Right ventricle myocardium inferior (tissue), 1 donor: ENCODE measurements around the gene VPS39. TPM values are rescaled to one million over a fixed set of nuclear protein-coding genes. Genes with fewer than 3 reads are reported as not detected.

Experiments used
- ATAC-seq: fragments of 200-7000 bp; cut with Tn5 transposase; one replicate; pipeline ENCODE4 v1.9.1; 2020; ENCODE audit warnings: mild to moderate bottlenecking, moderate library complexity
- DNase-seq: peaks from one replicate; pipeline ENCODE4 v3.0.0; 2021; ENCODE audit errors: missing footprints
- intact Hi-C: fragments of 100-400 bp; cut with DNase I; formaldehyde crosslinking; loops from one replicate; pipeline ENCODE4 v1.11.0; 2022
- total RNA-seq: library from RNA; stranded (reverse); fragmentation: NEBNext Ultra II Directional; extraction: Animal tissue kit (Norgen Biotek cat#: 25700); gene quantifications from one replicate; pipeline ENCODE4 v1.2.1, GENCODE V29; 2021
- donor health status: DM: no; HTN: yes; CAD: no; lungs with severe emphysema.

The VPS39 gene
- total RNA-seq, 1 donor from 2014 or later, result 43.0 TPM

DNA sequence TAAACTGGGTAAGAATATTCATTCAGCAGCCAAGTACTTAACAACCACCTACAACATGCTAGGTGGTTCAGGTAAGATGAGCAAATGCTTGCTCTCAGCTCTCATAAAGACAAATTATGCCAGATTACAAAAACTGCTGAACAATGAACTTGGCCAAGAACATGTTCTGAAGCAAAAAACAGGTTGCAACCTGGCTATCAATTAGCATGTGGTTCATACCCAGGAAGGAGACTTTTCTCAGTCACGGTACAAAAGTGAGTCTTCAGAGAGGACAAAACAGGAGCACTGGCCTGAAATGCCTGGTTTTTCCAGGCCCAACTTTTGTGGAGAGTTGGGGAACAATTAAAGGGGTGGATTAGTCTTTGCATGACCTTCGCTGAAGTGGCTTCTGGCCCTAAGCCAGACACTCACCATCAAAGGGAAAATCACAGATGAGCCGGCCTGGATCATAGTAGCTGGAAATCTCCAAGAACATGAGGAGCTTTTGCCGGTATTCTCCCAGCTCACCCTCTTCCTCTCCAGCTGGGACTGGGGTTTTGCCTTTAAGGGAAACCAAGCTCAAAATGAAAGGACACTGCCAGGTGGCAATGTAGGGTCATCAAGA lies 44.1 kb downstream of the VPS39 start:
- no peak for DNase-seq
- intact Hi-C loops, result loop anchor here (10.0 kb wide), 1 partner anchor 261 kb away; no protein-coding TSS in a partner anchor
- ATAC-seq, result no peak

DNA sequence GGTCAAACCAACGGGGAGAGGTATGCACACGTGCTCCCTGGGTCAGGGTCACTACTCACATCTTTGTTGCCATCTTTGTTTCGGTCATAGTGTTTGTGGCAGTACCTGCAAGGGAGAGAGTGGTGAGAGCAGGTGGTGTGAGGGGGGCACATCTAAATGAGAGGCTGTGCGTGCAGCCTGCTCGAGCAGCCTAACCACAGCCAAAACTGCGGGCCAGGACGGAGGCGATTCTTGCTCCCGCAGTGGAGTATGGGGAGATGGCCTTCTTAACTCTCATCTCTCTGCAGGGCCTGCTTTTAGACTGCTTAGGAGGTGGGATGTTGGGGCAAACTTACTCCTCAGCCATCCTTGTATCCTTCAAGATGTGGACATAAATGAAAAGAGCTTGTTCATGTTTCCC lies 44.8 kb downstream of the VPS39 start:
- ATAC-seq (no peak), DNase-seq (no peak)
- intact Hi-C loops, result loop anchor here (10.0 kb wide), 1 partner anchor 262 kb away; no protein-coding TSS in a partner anchor

DNA sequence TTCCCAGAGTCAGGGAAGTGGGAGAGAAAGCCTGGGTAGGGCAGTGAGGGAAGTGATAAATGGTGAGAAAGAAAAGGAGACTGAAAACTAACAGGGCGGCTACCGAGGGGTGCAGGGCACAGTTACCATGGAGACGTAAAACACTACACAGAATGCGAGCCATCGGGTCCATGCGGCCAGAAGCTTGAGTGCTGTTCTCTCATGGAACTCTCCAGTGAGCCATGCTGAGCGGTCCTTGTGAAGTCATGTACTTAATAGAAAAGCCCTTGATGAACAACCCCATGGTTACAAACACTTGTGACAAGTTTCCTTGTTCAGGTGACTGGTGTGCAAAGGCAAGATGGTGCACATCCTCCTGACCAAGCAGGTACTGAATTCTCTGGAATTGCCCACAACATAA lies 48.0 kb downstream of the VPS39 start:
- DNase-seq (no peak), ATAC-seq (no peak)
- intact Hi-C loops, result loop anchor here (10.0 kb wide), 1 partner anchor 265 kb away; no protein-coding TSS in a partner anchor

DNA sequence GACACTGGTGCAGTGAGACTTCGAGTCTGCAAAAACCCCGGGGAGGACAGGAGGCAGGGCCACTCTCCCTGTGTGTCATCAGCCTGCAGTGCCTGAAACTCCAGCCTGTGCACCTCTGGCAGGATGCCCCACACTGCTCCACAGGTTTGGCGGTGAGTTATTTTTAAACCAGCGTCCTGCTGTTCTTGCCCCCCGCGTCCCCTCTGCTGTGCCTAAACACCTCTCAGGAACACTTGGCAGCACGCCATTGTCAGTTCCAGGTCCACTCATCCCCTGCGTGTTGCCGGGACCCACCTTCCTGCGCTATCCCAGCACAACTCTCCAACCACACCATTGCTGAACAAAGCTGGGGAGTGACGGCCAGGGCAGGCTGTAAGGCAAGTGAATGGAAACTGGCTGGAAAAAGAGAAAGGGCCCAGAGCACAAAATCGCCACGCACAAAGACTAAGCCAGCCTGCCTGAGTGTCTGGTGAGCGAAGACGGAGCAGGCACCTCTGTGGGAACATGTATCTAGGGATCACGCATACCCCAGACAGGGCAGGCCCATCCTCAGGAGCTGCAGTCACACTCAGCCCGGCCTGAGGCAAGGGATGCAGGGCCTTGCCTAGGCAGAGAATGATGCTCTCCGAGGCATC lies 48.6 kb downstream of the VPS39 start:
- intact Hi-C loops, result loop anchor here (10.0 kb wide), 1 partner anchor 265 kb away; no protein-coding TSS in a partner anchor
- peak; percentile 82 for DNase-seq
- ATAC-seq, result peak; percentile 83

DNA sequence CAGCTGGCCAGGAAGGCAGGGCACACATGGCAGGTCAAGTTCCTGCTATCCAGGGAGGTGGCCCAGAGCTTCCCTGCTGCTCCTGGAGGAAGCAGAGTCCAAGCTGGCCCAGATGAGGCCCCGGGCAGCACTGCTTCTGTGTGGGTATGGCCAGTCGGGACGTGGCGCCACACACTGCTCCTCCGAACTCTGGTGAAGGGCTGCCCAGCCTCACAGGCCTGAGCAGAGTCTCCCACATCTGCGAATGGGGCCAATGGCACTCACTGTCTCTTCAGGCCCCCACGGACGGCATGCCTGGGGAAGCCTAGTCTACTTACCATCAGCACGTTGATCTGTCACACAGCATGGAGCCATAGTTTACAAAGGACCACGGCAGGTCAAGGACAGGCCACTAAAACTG lies 49.2 kb downstream of the VPS39 start:
- DNase-seq, result no peak
- intact Hi-C loops, result no loop called here
- no peak for ATAC-seq

DNA sequence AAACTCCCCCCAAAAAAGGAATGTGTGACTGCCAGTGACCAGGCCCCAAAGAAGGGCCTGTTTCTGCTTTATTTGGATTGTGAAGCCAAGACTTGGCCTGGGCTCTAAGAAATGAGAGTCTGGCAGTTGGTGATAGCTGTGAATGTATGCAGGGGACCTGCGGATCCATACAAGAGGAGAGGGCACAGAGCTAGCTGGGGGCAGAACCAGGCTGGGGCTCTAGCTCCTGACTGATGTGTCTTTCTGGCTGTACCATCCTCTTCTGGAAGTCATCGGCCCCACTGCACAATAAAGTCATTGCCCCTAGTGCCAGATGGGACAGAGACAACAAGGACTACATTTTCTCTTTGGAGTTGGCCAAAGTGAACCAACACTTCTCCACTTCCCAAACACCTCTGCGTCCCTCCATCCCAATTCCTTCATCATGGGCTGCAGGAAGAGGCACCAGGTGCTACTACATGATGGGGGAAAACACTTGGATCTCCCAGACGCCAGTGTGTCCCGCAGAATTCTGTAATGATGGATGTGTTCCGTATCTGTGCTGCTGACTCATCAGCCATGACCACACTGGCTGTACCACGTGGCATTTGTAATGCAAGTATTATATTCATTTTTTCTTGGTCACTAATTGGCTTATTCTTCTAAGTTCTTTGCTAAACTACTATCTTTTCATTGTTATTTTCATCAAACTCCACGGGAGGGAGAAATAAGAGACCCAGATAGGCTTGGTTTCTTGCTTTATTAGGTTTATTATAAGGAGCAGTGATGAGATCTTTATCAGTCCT lies 49.9 kb downstream of the VPS39 start:
- DNase-seq (no peak), ATAC-seq (no peak)
- intact Hi-C loops, result no loop called here

DNA sequence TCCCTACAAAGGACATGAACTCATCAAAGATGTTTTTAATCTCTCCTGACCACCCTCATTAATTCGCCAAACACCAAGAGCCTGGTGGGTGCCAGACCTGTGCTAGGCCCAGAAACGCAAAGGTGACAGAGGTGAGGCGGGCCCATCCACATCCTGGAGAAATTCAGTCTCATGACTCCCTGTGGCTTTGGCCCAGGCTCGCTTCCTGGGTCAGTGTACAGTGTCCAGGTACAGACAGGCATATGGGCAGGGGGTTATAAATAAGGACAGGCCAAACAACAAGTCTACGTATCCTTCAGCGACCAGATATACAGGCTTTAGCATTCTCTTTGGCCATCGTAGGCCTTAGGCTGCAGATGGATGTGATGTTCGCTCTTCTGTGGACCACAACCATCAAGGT lies 50.7 kb downstream of the VPS39 start:
- ATAC-seq (no peak), DNase-seq (peak; percentile 25)
- intact Hi-C loops, result no loop called here

DNA sequence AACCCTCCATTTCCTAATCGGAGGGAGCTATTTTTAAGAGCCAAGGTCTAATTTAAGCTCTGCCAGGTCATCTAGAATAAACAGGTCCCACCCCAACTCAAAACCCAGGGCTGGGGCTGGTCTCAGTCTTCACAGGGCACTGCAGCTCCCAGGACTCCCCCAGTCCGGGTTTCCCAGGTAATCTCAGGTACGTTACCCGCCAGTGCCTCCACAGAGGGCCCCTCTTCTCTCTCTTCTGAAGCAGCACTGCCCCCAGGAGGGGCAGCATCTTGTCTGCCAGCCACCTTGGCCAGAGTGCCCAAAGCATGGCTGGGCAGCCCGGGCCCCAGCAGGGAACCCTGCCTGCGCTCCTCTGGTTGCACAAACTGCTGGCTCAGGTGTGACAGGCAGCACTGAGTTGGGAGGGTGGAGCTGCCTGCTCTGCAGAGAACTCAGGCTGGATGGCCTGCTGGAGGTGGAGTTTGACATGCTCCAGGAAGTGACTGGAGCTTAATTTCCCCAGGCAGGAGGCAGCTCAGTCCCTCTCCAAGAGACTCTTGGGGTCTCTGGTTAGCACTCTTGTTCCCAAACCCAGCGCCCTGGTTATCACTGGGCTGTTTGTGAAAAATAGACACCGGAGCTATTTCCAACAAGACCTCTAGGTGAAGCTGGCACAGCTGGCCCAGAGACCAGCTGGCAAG lies 51.7 kb downstream of the VPS39 start, which contains the start of gene PLA2G4F:
PLA2G4F (minus strand) TSS at position 394 of the 680 bp plus-strand sequence; CDS start at position 307, 87 bp downstream.
- ATAC-seq (peak; percentile 16), DNase-seq (peak; percentile 39)

DNA sequence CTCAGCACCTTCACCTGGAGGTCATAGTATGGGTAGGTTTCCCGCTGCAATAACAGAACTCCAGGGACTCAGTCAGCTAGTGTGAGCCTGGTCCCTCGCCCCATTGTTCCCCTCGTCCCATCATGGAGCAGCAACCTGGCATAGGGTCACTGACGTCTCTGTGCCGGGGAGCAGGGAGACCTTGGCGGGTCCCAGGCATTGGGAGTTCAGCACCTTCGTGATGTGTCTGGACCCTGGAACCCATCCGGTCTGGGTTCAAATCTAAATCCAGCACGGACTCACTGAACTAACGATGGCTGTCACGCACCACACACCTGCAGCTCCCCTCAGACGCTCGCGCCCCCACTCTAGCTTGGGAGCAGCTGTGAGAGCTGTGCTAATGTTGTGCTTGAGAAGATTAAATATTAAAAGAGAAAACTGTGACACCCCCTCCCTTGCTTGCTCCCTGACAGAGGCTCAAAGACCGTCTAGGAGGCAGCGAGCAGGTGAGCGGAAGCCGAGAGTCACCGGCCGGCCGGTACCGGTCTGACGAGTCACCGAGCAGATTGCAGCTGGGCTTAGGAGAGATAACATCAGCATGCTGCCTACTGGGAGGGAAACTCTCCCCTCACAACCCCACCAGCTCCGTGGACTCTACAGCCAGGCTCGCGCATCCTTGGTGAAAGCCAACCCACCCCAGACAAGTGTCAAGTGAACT lies 52.4 kb downstream of the VPS39 start:
- intact Hi-C loops, result no loop called here
- DNase-seq (peak; percentile 9), ATAC-seq (no peak)

More for the DNA sequence above, 51.7 kb downstream of the VPS39 start, which contains the start of gene PLA2G4F:
- intact Hi-C loops, result no loop called here

DNA sequence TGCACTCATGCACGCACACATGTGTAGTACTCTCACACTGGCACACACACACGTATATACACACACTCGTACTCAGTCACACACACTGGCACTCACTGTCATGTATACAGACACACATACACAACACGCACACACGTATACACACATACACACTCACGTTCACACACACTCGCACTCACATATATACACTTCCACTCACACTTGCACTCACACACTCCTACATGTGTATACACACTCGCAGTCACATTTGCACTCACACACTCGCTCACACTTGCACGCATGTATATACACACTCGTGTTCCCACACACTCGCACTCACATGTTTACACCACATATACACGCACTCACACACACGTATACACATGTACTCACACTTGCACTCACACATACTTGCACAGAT lies 53.1 kb downstream of the VPS39 start:
- ATAC-seq (no peak), DNase-seq (no peak)
- intact Hi-C loops, result no loop called here

DNA sequence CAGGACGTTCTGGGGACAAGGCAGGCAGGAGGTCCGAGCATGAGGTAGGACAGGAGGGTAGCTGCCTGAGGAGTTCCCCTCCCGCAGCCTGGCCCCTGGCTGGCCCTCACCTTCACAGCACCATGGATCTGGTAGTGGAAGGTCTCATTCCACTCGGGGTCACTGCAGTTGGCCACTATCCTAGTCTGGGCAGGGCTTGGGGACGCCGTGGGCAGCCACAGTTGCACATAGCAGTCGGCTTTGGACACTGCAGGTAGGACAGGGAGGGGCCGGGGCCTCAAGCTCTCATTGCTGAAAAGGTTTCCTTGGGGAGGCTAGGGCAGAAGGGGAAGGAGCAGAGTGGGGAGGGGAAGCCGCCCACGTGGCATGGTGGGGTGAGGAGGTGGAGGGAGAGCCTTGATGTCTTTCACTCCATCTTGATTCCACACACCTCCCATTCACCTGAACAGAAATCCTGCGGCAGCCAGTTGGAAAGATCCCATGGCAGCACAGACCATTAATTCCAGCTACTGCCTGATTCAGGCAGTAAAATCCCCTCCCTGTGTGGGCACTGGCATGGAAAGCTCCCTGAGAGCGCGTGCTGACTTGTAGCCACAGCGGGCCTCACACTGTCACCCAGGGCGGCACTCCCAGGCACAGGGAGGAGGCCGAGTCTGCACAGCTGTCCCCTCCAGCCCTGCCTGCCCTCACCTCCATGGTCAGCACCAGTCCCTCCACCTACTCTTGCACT lies 53.7 kb downstream of the VPS39 start:
- DNase-seq (peak; percentile 57), ATAC-seq (no peak)
- intact Hi-C loops, result no loop called here

DNA sequence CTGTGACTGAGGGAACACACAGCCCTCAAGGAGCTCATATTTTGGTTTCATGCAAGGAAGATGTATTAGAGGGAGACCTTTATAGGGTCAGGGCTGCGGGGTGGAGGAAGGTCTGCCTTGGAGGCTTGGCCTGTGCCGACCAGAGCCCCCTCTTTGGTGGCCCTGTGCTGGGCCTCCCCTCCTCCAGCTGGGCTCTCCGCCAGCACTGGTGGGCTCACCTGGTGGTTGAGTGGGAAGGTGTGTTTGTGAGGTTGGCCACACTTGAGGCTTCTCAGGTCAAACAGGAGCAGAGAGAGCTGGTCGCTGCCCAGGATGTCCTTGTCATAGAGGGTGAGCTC lies 54.3 kb downstream of the VPS39 start:
- ATAC-seq (no peak), DNase-seq (no peak)
- intact Hi-C loops, result no loop called here

DNA sequence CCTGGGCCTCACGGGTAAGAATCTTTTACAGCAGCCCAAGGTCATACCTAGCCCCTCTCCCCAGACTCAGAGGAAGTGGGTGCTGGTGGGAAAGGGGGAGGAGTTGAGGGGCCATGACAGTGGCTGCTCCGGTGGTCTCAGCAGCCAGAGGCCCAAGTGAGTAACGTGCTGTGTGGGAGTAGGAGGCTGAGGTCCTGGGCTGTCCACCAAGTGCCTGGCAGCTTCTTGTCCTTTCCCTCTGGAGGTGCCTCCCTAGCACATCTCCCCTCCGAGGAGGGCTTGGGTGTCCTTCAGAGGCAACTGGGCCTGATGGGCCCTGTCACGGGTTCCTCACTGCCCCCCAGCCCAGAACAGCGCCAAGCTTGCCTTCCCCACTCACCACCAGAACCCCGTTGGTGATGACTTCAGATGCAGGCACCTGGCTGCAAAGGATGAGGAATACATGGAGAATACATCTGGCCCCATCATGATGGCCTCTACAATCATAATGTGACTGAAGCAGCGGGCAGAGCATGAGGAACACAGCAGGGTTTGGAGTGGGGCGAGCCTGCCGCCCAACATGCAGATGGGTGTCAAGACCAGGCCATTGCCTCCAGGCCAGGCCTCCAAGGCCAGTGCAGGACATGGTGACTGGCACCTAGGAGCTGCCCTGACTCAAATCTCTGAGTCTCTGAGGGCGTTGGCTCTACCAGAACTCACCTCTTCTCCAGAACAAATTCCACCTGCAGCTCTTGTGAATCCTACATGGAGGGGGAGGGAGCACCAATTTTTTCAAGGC lies 55.0 kb downstream of the VPS39 start:
- intact Hi-C loops, result no loop called here
- ATAC-seq (no peak), DNase-seq (peak; percentile 41)

DNA sequence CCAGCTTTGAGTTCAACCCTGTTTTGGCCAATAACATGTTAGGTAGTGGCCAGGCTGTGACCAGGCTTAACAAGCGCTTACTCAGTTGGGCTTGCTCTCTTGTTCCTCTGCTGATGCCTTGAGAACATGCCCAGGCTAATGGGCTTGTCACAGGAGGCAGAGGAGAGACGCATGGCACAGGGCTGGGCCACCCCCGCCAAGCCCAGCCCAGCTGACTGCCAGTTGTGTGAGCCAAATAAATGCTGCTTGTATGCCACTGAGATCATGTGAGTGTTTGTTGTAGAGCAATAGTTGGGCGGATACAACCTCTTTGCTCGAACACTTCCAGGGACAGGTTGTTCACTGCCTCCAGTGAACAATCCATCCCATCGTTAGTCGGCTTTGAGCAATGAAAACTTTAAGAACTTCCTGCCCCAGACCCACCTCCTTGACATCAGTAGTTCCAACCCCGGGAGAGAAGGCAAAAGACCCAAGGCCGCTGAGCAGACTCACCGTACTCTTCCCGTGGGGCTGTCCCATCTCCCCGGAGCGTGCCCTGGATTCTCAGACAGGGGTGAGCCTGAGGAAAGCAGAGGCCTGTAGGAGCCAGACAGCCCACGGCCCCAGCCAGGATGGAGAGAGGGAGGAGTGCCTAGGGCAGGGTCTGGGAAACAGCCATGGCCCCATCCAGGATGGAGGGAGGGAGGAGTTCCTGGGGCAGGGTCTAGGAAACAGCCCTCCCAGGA lies 55.7 kb downstream of the VPS39 start:
- ATAC-seq (peak; percentile 80), DNase-seq (peak; percentile 56)
- intact Hi-C loops, result no loop called here

DNA sequence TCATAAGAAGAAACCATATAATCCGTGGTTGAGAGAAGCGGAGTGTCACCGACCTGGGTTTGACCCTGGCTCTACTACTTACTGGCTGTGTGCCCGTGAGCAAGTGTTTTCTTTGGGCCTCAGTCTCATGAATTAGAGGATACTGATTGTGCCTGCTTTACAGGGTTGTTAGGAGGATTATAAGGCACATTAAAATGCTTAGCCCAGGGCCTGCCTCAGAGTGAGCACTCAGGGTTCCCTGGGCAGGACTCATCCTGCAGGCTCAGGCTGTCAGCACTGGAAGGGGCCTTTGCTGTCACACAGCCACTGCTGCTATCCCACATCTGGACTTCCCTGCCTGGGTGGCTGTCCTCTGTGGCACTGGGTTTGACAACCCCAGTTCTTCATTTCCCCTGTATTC lies 56.4 kb downstream of the VPS39 start:
- ATAC-seq (no peak), DNase-seq (peak; percentile 15)
- intact Hi-C loops, result no loop called here

DNA sequence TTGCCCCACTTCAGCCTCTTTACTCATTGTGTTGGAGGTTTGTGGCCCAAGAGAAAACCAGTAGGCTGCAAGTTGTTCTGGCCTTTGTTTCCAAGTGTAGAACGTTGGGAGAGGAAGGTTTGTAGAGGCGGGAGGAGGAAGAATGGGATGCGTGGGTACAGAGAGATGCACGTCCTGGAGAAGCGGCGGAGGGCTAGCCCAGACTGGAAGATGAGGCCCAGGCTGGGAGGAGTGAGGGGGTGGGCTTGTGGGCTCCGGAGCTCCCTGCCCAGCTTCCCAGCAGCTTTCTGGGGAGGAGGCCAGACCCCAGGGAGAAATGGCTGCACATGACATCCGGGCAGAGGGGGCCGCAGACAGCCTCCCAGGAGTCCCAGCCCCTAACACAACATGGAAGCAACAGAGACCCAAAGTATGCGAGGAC lies 57.0 kb downstream of the VPS39 start:
- no peak for ATAC-seq
- peak; percentile 35 for DNase-seq
- intact Hi-C loops, result no loop called here
